Left lung (tissue), 10 donors: ENCODE results near the gene MOSMO. TPM values are rescaled to one million over a fixed set of nuclear protein-coding genes. Genes with fewer than 3 reads are reported as not detected.
"Not testable (repeated sequence)": the region's sequence is repeated elsewhere in the genome, so short reads cannot be mapped to it uniquely, and the experiment has no call there.

Experiments
- ATAC-seq: fragments of 200-7000 bp; cut with Tn5 transposase; one replicate; pipeline ENCODE4 v1.9.1; 2020; ENCODE audit warnings: moderate library complexity
- DNase-seq, 4 donors: peaks; one replicate each; pipeline ENCODE4 v3.0.0-alpha.2; 2013 to 2020
- H3K27ac ChIP-seq, 2 donors: fragments of 200-600 bp; sonication (generic) in 1 of 2; one replicate each; pipeline versions ENCODE4 v1.5.0 to v1.8.0; 2020 to 2021
- H3K27me3 ChIP-seq, 2 donors: fragments of 200-600 bp; sonication (generic) in 1 of 2; one replicate each; pipeline versions ENCODE4 v1.5.0 to v1.8.0; 2020 to 2021
- H3K36me3 ChIP-seq, 2 donors: fragments of 200-600 bp; sonication (generic) in 1 of 2; one replicate each; pipeline versions ENCODE4 v1.5.0 to v1.8.0; 2020 to 2021
- H3K4me1 ChIP-seq, 2 donors: fragments of 200-600 bp; one replicate each; pipeline ENCODE4 v1.8.0; 2021
- H3K4me3 ChIP-seq, 2 donors: fragments of 200-600 bp; sonication (generic) in 1 of 2; one replicate each; pipeline versions ENCODE4 v1.5.0 to v1.8.0; 2020 to 2021; ENCODE audit warnings: mild to moderate bottlenecking in 1 of 2
- H3K9me3 ChIP-seq, 2 donors: fragments of 200-600 bp; sonication (generic) in 1 of 2; one replicate each; pipeline versions ENCODE4 v1.5.0 to v1.8.0; 2020 to 2021
- intact Hi-C, 2 donors: fragments of 100-400 bp; cut with DNase I; formaldehyde crosslinking; loops; one replicate each; pipeline versions ENCODE4 v1.11.2 to v1.14.2; 2022
- polyA plus RNA-seq, 6 donors: library from polyadenylated mRNA; unstranded; fragments of 120-200 nt; gene quantifications; one replicate each; pipeline ENCODE4 v1.2.1, GENCODE V29; 2013; ENCODE audit not compliant: insufficient read length in 6 of 6
- total RNA-seq, 2 donors: library from RNA; stranded (reverse); fragmentation: NEBNext Ultra II Directional; extraction: Animal tissue kit (Norgen Biotek cat#: 25700); gene quantifications; one replicate each; pipeline ENCODE4 v1.2.1, GENCODE V29; 2021
- TF ChIP-seq, protein P1 (sequence below), 2 donors: fragments of 200-600 bp; sonication (generic) in 1 of 2; IDR thresholded peaks; one replicate each; pipeline versions ENCODE4 v1.5.0 to v1.8.0; 2021; ENCODE audit warnings: antibody characterized with exemption in 2 of 2
- donor health status: DM: no; HTN: yes; CAD: no.
- donor health status: DM: no; HTN: no; CAD: no.

The MOSMO gene
- total and polyA plus RNA-seq, 8 donors, result 11.7 to 31.0 (median 26.9) TPM

- H3K27ac ChIP-seq, result peak overlapping the region in 1 of 2 donors; percentile 28
- H3K36me3 ChIP-seq, result no peaks in the 10 kb centered on the region
- peaks cover 6 to 15% of the 10 kb centered on the region in 2 donors for H3K4me1 ChIP-seq
- TF ChIP-seq, protein P1, sequence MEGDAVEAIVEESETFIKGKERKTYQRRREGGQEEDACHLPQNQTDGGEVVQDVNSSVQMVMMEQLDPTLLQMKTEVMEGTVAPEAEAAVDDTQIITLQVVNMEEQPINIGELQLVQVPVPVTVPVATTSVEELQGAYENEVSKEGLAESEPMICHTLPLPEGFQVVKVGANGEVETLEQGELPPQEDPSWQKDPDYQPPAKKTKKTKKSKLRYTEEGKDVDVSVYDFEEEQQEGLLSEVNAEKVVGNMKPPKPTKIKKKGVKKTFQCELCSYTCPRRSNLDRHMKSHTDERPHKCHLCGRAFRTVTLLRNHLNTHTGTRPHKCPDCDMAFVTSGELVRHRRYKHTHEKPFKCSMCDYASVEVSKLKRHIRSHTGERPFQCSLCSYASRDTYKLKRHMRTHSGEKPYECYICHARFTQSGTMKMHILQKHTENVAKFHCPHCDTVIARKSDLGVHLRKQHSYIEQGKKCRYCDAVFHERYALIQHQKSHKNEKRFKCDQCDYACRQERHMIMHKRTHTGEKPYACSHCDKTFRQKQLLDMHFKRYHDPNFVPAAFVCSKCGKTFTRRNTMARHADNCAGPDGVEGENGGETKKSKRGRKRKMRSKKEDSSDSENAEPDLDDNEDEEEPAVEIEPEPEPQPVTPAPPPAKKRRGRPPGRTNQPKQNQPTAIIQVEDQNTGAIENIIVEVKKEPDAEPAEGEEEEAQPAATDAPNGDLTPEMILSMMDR (IDR thresholded peaks at IDR 0.05), result no peak
- ATAC-seq (no peak), DNase-seq (no peak)
- no peak overlapping the region for H3K4me3 ChIP-seq
- intact Hi-C loops, result no loop called here
- H3K9me3 ChIP-seq, result no peaks in the 10 kb centered on the region
- H3K27me3 ChIP-seq, result no peaks in the 10 kb centered on the region
These were observed 10.0 kb upstream of the MOSMO start for GRCh38 chr16:21997697-21998480.

DNA sequence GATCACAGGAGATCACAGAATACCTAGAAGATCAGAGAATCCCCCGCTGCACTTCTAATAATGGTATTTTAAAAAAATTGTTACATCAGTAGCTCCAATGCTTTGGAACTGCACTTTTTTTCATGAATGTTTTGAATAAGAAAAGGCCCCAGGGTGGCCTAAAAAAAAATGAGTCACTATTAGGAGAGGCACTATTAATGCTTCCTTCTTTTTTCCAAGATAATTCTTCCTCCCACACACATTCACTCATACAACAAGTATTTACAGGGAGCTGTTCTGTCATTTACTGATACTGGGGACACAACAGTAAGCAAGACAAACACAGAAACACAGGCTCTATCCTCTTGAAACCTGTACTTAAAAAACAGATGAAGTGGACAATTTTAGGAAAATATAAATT is 6.3 kb upstream of the MOSMO start:
- TF ChIP-seq, protein P1 (IDR thresholded peaks at IDR 0.05), result no peak
- Histone ChIP-seq H3K9me3 (no peaks in the 10 kb centered on the region), H3K36me3 (no peaks in the 10 kb centered on the region), H3K27me3 (no peaks in the 10 kb centered on the region), H3K4me3 (no peak overlapping the region), H3K27ac (no peak overlapping the region), H3K4me1 (peaks cover 6 to 15% of the 10 kb centered on the region in 2 donors)
- intact Hi-C loops, result loop anchor here in 1 of 2 donors (5.0 to 10.0 kb wide), 2 partner anchors 76 to 183 kb away; no protein-coding TSS in a partner anchor
- no peak for DNase-seq
- ATAC-seq, result peak; percentile 31

GRCh38 chr16:22002047-22002446 is 5.9 kb upstream of the MOSMO start:
- H3K4me3 ChIP-seq, DNase-seq, ATAC-seq, H3K36me3 ChIP-seq, H3K27me3 ChIP-seq, H3K27ac ChIP-seq, H3K9me3 ChIP-seq: not testable (repeated sequence)
- intact Hi-C loops, result loop anchor here in 1 of 2 donors (5.0 to 10.0 kb wide), 2 partner anchors 75 to 183 kb away; no protein-coding TSS in a partner anchor
- peaks cover 7 to 18% of the 10 kb centered on the region in 2 donors for H3K4me1 ChIP-seq

- TF ChIP-seq, protein P1 (IDR thresholded peaks at IDR 0.05), result no peak
- ATAC-seq, result no peak
- no peaks in the 10 kb centered on the region for H3K9me3 ChIP-seq
- H3K36me3 ChIP-seq, result no peaks in the 10 kb centered on the region
- no peaks in the 10 kb centered on the region for H3K27me3 ChIP-seq
- no peak overlapping the region for H3K4me3 ChIP-seq
- H3K4me1 ChIP-seq, result peaks cover 10 to 17% of the 10 kb centered on the region in 2 donors
- no peak for DNase-seq
- H3K27ac ChIP-seq, result no peak overlapping the region
- intact Hi-C loops, result loop anchor here in 1 of 2 donors (5.0 to 10.0 kb wide), 2 partner anchors 74 to 182 kb away; no protein-coding TSS in a partner anchor
These were observed 4.7 kb upstream of the MOSMO start for GRCh38 chr16:22003195-22003594.

- Histone ChIP-seq H3K36me3 (no peaks in the 10 kb centered on the region), H3K27me3 (no peaks in the 10 kb centered on the region), H3K9me3 (no peaks in the 10 kb centered on the region), H3K27ac (no peak overlapping the region), H3K4me1 (peaks cover 14 to 26% of the 10 kb centered on the region in 2 donors), H3K4me3 (no peak overlapping the region)
- ATAC-seq (no peak), DNase-seq (peak in 2 of 4 donors; percentile 18 to 32)
- intact Hi-C loops, result loop anchor here in 1 of 2 donors (5.0 to 10.0 kb wide), 2 partner anchors 73 to 180 kb away; no protein-coding TSS in a partner anchor
- TF ChIP-seq, protein P1 (IDR thresholded peaks at IDR 0.05), result no peak
These were observed 3.6 kb upstream of the MOSMO start for GRCh38 chr16:22004341-22004740.
